RPMI8226 (cell line): ENCODE measurements around the gene RPS6KA6.
A peak's percentile ranks its signal among the peaks of the same experiment; 100 is the strongest.

Source experiments
- DNase-seq: peaks from one replicate; pipeline ENCODE4 v3.0.0-alpha.2; 2015

RPS6KA6 gene

GRCh38 chrX:84161641-84162040 lies 26.4 kb downstream of the RPS6KA6 start:
- no peak for DNase-seq

GRCh38 chrX:84160736-84161135 lies 27.3 kb downstream of the RPS6KA6 start:
- no peak for DNase-seq

- no peak for DNase-seq
Measured at GRCh38 chrX:84156821-84157220, 31.2 kb downstream of the RPS6KA6 start.

GRCh38 chrX:84155938-84156337 lies 32.1 kb downstream of the RPS6KA6 start:
- DNase-seq, result no peak

- DNase-seq, result no peak
Measured at GRCh38 chrX:84153538-84153937, 34.5 kb downstream of the RPS6KA6 start.

- DNase-seq, result no peak
Measured at GRCh38 chrX:84144991-84145390, 43.0 kb downstream of the RPS6KA6 start.

GRCh38 chrX:84144281-84144680 lies 43.7 kb downstream of the RPS6KA6 start:
- DNase-seq, result no peak

- DNase-seq, result no peak
Measured at GRCh38 chrX:84133023-84133422, 55.0 kb downstream of the RPS6KA6 start.

GRCh38 chrX:84123585-84123984 lies 64.4 kb downstream of the RPS6KA6 start:
- no peak for DNase-seq

- no peak for DNase-seq
Measured at GRCh38 chrX:84118769-84119168, 69.2 kb downstream of the RPS6KA6 start.

- no peak for DNase-seq
Measured at GRCh38 chrX:84118315-84118714, 69.7 kb downstream of the RPS6KA6 start.

- DNase-seq, result no peak
Measured at GRCh38 chrX:84108584-84108983, 79.4 kb downstream of the RPS6KA6 start.

- DNase-seq, result no peak
Measured at GRCh38 chrX:84099120-84099519, 88.9 kb downstream of the RPS6KA6 start.

GRCh38 chrX:84079479-84080197 lies 108.4 kb downstream of the RPS6KA6 start:
- peak; percentile 81 for DNase-seq

GRCh38 chrX:84078991-84079390 lies 109.0 kb downstream of the RPS6KA6 start:
- peak; percentile 4 for DNase-seq

GRCh38 chrX:84064814-84065213 lies 123.2 kb downstream of the RPS6KA6 start:
- DNase-seq, result no peak

GRCh38 chrX:84064164-84064563 lies 123.8 kb downstream of the RPS6KA6 start:
- no peak for DNase-seq

- no peak for DNase-seq
Measured at GRCh38 chrX:84047339-84047738, 140.7 kb downstream of the RPS6KA6 start.

GRCh38 chrX:84046403-84046984 lies 141.5 kb downstream of the RPS6KA6 start:
- DNase-seq, result peak; percentile 33

- no peak for DNase-seq
Measured at GRCh38 chrX:84044051-84044450, 143.9 kb downstream of the RPS6KA6 start.
